OCI-LY1 (cell line): Measurements from ENCODE around the gene GALNT9.

Source experiments
- EZH2 ChIP-seq: fragments of 200-600 bp; sonication (generic), shearing (Covaris generic); IDR thresholded peaks from 2 replicates; pipeline ENCODE4 v1.8.0; 2017; ENCODE audit warnings: borderline replicate concordance, mixed run types, mild to moderate bottlenecking, antibody characterized with exemption, low read length, moderate library complexity, mixed read lengths
- TF ChIP-seq, protein P1 (sequence below): fragments of 200-600 bp; sonication (generic), shearing (Covaris generic); IDR thresholded peaks from 2 replicates; pipeline ENCODE4 v1.5.1; 2017; ENCODE audit warnings: mild to moderate bottlenecking, antibody characterized with exemption, low read length, moderate library complexity, mixed read lengths

DNA sequence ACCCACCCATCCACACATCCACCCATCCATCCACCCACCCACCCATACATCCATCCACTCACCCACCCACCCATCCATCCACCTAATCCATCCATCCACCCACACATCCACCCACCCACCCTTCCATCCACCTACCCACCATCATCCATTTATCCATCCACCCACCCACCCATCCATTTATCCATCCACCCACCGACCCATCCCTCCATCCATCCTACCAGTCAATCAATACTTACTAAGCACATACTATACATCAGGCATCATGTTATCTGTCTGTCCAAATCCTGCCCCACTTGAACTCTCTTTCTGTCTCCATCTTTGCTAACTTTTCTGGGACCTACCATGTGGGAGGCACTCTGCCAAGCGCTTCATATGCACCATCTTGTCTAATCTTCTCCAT, 15.4 kb downstream of the GALNT9 start:
- TF ChIP-seq, protein P1, sequence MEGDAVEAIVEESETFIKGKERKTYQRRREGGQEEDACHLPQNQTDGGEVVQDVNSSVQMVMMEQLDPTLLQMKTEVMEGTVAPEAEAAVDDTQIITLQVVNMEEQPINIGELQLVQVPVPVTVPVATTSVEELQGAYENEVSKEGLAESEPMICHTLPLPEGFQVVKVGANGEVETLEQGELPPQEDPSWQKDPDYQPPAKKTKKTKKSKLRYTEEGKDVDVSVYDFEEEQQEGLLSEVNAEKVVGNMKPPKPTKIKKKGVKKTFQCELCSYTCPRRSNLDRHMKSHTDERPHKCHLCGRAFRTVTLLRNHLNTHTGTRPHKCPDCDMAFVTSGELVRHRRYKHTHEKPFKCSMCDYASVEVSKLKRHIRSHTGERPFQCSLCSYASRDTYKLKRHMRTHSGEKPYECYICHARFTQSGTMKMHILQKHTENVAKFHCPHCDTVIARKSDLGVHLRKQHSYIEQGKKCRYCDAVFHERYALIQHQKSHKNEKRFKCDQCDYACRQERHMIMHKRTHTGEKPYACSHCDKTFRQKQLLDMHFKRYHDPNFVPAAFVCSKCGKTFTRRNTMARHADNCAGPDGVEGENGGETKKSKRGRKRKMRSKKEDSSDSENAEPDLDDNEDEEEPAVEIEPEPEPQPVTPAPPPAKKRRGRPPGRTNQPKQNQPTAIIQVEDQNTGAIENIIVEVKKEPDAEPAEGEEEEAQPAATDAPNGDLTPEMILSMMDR: no peak
- TF ChIP-seq EZH2: no peak
